Stimulated activated CD4-positive, alpha-beta T cell treated with anti-CD3 and anti-CD28 coated beads, Interleukin-4, amount 100 ng/mL, for 1 hour (primary cell): ENCODE data around the gene IGF2BP1.
A peak's percentile ranks its signal among the peaks of the same experiment; 100 is the strongest.

Experiments
- DNase-seq: peaks from one replicate; pipeline ENCODE4 v3.0.0-alpha.2; 2020

The IGF2BP1 gene

GRCh38 chr17:48997103-48997826, at the start of gene IGF2BP1:
TSS of gene IGF2BP1 (plus strand) at chr17:48997385. CDS start at chr17:48997746, 361 bp downstream.
- DNase-seq: peak; percentile 41

GRCh38 chr17:48951572-48951971, 45.6 kb upstream of the IGF2BP1 start:
- no peak for DNase-seq

GRCh38 chr17:48952904-48953303, 44.3 kb upstream of the IGF2BP1 start:
- no peak for DNase-seq

- DNase-seq: no peak
Measured at GRCh38 chr17:48954300-48954755, 42.9 kb upstream of the IGF2BP1 start.

GRCh38 chr17:48960834-48961515, 36.2 kb upstream of the IGF2BP1 start:
- no peak for DNase-seq

- DNase-seq: no peak
Measured at GRCh38 chr17:48961516-48962233, 35.5 kb upstream of the IGF2BP1 start.

- no peak for DNase-seq
Measured at GRCh38 chr17:48970224-48970623, 27.0 kb upstream of the IGF2BP1 start.

- no peak for DNase-seq
Measured at GRCh38 chr17:48970865-48971687, 26.1 kb upstream of the IGF2BP1 start.

GRCh38 chr17:48972749-48973097, 24.5 kb upstream of the IGF2BP1 start:
- DNase-seq: no peak

GRCh38 chr17:48973806-48974205, 23.4 kb upstream of the IGF2BP1 start:
- no peak for DNase-seq

GRCh38 chr17:48981927-48982539, 15.2 kb upstream of the IGF2BP1 start:
- no peak for DNase-seq

- no peak for DNase-seq
Measured at GRCh38 chr17:48985436-48986245, 11.5 kb upstream of the IGF2BP1 start.

- no peak for DNase-seq
Measured at GRCh38 chr17:48989100-48989499, 8.1 kb upstream of the IGF2BP1 start.

GRCh38 chr17:48990882-48991357, 6.3 kb upstream of the IGF2BP1 start:
- DNase-seq: no peak

- no peak for DNase-seq
Measured at GRCh38 chr17:48992444-48992843, 4.7 kb upstream of the IGF2BP1 start.

- DNase-seq: no peak
Measured at GRCh38 chr17:48993305-48993704, 3.9 kb upstream of the IGF2BP1 start.

GRCh38 chr17:48993951-48994350, 3.2 kb upstream of the IGF2BP1 start:
- DNase-seq: no peak

- DNase-seq: no peak
Measured at GRCh38 chr17:48994549-48995303, 2.5 kb upstream of the IGF2BP1 start.

- peak; percentile 6 for DNase-seq
Measured at GRCh38 chr17:48995304-48995973, 1.7 kb upstream of the IGF2BP1 start.
